Measurements from ENCODE around the gene IL17RA. TPM values are rescaled to one million over a fixed set of nuclear protein-coding genes. Genes with fewer than 3 reads are reported as not detected.

The IL17RA gene
- total RNA-seq, 1 donor from 2014 or later: 21.5 TPM

- no peak overlapping the region for H3K27ac ChIP-seq (ENCODE audit: low read depth, low read length)
- Mint-ChIP-seq H3K27ac (ENCODE audit: unreplicated experiment) (no peak overlapping the region), H3K4me1 (ENCODE audit: low read depth, unreplicated experiment) (peaks cover 9% of the 10 kb centered on the region), H3K4me3 (ENCODE audit: unreplicated experiment) (peak overlapping the region; percentile 66), H3K9me3 (ENCODE audit: unreplicated experiment) (no peaks in the 10 kb centered on the region), H3K36me3 (ENCODE audit: low read depth, unreplicated experiment) (no peaks in the 10 kb centered on the region), H3K27me3 (ENCODE audit: low read depth, unreplicated experiment) (peaks cover 12% of the 10 kb centered on the region)
- FAIRE-seq (no peak), DNase-seq (ENCODE audit: low read depth) (no peak)
- H2AFZ ChIP-seq (ENCODE audit: low read depth, low read length): no peak overlapping the region
- H3K4me3 ChIP-seq (ENCODE audit: insufficient read depth, low read depth, low read length): no peak overlapping the region
- H3K79me2 ChIP-seq (ENCODE audit: insufficient read depth, low read length): no peaks in the 10 kb centered on the region
- H3K9me3 ChIP-seq (ENCODE audit: insufficient read depth, low read depth, low read length): no peaks in the 10 kb centered on the region
- H3K27me3 ChIP-seq (ENCODE audit: insufficient read depth, low read length): peaks cover 6% of the 10 kb centered on the region
- H3K4me1 ChIP-seq (ENCODE audit: insufficient read depth, low read length): peaks cover 4% of the 10 kb centered on the region
- H4K20me1 ChIP-seq (ENCODE audit: insufficient read depth, low read length): peaks cover 4% of the 10 kb centered on the region
- TF ChIP-seq, protein P1, sequence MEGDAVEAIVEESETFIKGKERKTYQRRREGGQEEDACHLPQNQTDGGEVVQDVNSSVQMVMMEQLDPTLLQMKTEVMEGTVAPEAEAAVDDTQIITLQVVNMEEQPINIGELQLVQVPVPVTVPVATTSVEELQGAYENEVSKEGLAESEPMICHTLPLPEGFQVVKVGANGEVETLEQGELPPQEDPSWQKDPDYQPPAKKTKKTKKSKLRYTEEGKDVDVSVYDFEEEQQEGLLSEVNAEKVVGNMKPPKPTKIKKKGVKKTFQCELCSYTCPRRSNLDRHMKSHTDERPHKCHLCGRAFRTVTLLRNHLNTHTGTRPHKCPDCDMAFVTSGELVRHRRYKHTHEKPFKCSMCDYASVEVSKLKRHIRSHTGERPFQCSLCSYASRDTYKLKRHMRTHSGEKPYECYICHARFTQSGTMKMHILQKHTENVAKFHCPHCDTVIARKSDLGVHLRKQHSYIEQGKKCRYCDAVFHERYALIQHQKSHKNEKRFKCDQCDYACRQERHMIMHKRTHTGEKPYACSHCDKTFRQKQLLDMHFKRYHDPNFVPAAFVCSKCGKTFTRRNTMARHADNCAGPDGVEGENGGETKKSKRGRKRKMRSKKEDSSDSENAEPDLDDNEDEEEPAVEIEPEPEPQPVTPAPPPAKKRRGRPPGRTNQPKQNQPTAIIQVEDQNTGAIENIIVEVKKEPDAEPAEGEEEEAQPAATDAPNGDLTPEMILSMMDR (IDR thresholded peaks at IDR 0.05; ENCODE audit: insufficient read depth, low read depth, low read length): no peak
- TF ChIP-seq EZH2 (IDR thresholded peaks at IDR 0.05; ENCODE audit: insufficient read depth, low read length): no peak
- no peaks in the 10 kb centered on the region for H3K36me3 ChIP-seq (ENCODE audit: insufficient read depth, low read length)
- H3K4me2 ChIP-seq (ENCODE audit: low read length): no peak overlapping the region
- H3K9ac ChIP-seq (ENCODE audit: low read length): no peak overlapping the region
Measured at GRCh38 chr22:17118342-17118741, 33.5 kb downstream of the IL17RA start.

GRCh38 chr22:17119481-17120202, 34.8 kb downstream of the IL17RA start:
- no peaks in the 10 kb centered on the region for H3K79me2 ChIP-seq (ENCODE audit: insufficient read depth, low read length)
- H3K27me3 Mint-ChIP-seq (ENCODE audit: low read depth, unreplicated experiment): peaks cover 12% of the 10 kb centered on the region
- H3K4me1 Mint-ChIP-seq (ENCODE audit: low read depth, unreplicated experiment): peaks cover 9% of the 10 kb centered on the region
- no peak overlapping the region for H3K27ac ChIP-seq (ENCODE audit: low read depth, low read length)
- H3K9me3 Mint-ChIP-seq (ENCODE audit: unreplicated experiment): no peaks in the 10 kb centered on the region
- H3K27ac Mint-ChIP-seq (ENCODE audit: unreplicated experiment): no peak overlapping the region
- FAIRE-seq (no peak), DNase-seq (ENCODE audit: low read depth) (no peak)
- H4K20me1 ChIP-seq (ENCODE audit: insufficient read depth, low read length): peaks cover 4% of the 10 kb centered on the region
- TF ChIP-seq, protein P1 (IDR thresholded peaks at IDR 0.05; ENCODE audit: insufficient read depth, low read depth, low read length): no peak
- peak; percentile 57 for TF ChIP-seq EZH2 (IDR thresholded peaks at IDR 0.05; ENCODE audit: insufficient read depth, low read length)
- no peaks in the 10 kb centered on the region for H3K9me3 ChIP-seq (ENCODE audit: insufficient read depth, low read depth, low read length)
- H3K4me3 Mint-ChIP-seq (ENCODE audit: unreplicated experiment): no peak overlapping the region
- no peak overlapping the region for H2AFZ ChIP-seq (ENCODE audit: low read depth, low read length)
- H3K36me3 ChIP-seq (ENCODE audit: insufficient read depth, low read length): no peaks in the 10 kb centered on the region
- no peak overlapping the region for H3K4me3 ChIP-seq (ENCODE audit: insufficient read depth, low read depth, low read length)
- peak overlapping the region; percentile 88 for H3K4me2 ChIP-seq (ENCODE audit: low read length)
- H3K27me3 ChIP-seq (ENCODE audit: insufficient read depth, low read length): peaks cover 6% of the 10 kb centered on the region
- H3K36me3 Mint-ChIP-seq (ENCODE audit: low read depth, unreplicated experiment): no peaks in the 10 kb centered on the region
- no peak overlapping the region for H3K9ac ChIP-seq (ENCODE audit: low read length)
- peaks cover 4% of the 10 kb centered on the region for H3K4me1 ChIP-seq (ENCODE audit: insufficient read depth, low read length)

DNA sequence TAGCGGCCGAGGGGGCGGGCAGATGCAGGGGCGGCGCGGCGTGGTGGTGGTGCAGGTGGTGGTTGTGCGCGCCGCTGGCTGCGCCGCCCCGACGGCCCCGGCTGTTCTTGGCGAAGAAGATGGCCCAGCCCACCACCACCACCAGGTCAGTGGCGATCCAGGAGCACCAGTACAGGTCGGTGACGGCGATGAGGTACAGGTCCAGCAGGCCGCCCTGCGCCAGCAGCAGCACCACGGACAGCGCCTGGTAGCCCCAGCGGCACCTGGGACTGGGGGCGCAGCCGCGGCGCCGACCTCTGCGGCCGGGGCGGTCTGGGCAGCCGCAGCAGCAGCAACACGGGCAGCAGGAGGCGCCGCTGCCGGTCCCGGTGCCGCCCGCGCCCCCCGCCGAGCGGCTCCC, 35.5 kb downstream of the IL17RA start:
- H3K27me3 ChIP-seq (ENCODE audit: insufficient read depth, low read length): peaks cover 6% of the 10 kb centered on the region
- peak; percentile 14 for DNase-seq (ENCODE audit: low read depth)
- no peaks in the 10 kb centered on the region for H3K36me3 ChIP-seq (ENCODE audit: insufficient read depth, low read length)
- H3K4me2 ChIP-seq (ENCODE audit: low read length): peak overlapping the region; percentile 88
- no peak overlapping the region for H2AFZ ChIP-seq (ENCODE audit: low read depth, low read length)
- FAIRE-seq: no peak
- H3K27ac ChIP-seq (ENCODE audit: low read depth, low read length): no peak overlapping the region
- TF ChIP-seq, protein P1 (IDR thresholded peaks at IDR 0.05; ENCODE audit: insufficient read depth, low read depth, low read length): no peak
- TF ChIP-seq EZH2 (IDR thresholded peaks at IDR 0.05; ENCODE audit: insufficient read depth, low read length): no peak
- no peaks in the 10 kb centered on the region for H3K79me2 ChIP-seq (ENCODE audit: insufficient read depth, low read length)
- Mint-ChIP-seq H3K36me3 (ENCODE audit: low read depth, unreplicated experiment) (no peaks in the 10 kb centered on the region), H3K27me3 (ENCODE audit: low read depth, unreplicated experiment) (peaks cover 12% of the 10 kb centered on the region), H3K9me3 (ENCODE audit: unreplicated experiment) (no peaks in the 10 kb centered on the region), H3K27ac (ENCODE audit: unreplicated experiment) (no peak overlapping the region), H3K4me1 (ENCODE audit: low read depth, unreplicated experiment) (peaks cover 9% of the 10 kb centered on the region), H3K4me3 (ENCODE audit: unreplicated experiment) (no peak overlapping the region)
- no peak overlapping the region for H3K9ac ChIP-seq (ENCODE audit: low read length)
- no peaks in the 10 kb centered on the region for H3K9me3 ChIP-seq (ENCODE audit: insufficient read depth, low read depth, low read length)
- H4K20me1 ChIP-seq (ENCODE audit: insufficient read depth, low read length): peaks cover 4% of the 10 kb centered on the region
- peaks cover 4% of the 10 kb centered on the region for H3K4me1 ChIP-seq (ENCODE audit: insufficient read depth, low read length)
- no peak overlapping the region for H3K4me3 ChIP-seq (ENCODE audit: insufficient read depth, low read depth, low read length)

All from astrocyte (in vitro differentiated cells and primary cell).